ENCODE data around the gene DGCR6. TPM values are rescaled to one million over a fixed set of nuclear protein-coding genes. Genes with fewer than 3 reads are reported as not detected.
"Not testable (repeated sequence)": the region's sequence is repeated elsewhere in the genome, so short reads cannot be mapped to it uniquely, and the experiment has no call there.

DGCR6 gene
- total RNA-seq, 2 donors from 2014 or later = 2.6 to 4.9 TPM

- no peak for ATAC-seq (ENCODE audit: insufficient number of reproducible peaks, low FRiP score, low read depth)
- Histone ChIP-seq H3K4me3 (no peak overlapping the region), H3K9me3 (no peaks in the 10 kb centered on the region), H3K4me1 (ENCODE audit: control insufficient read depth in 1 of 2, low read depth in 2 of 2) (no peaks in the 10 kb centered on the region), H3K27me3 (replicated peaks; ENCODE audit: insufficient read depth) (no peaks in the 10 kb centered on the region), H3K36me3 (no peaks in the 10 kb centered on the region), H3K27ac (no peak overlapping the region)
- TF ChIP-seq CTCF (IDR thresholded peaks at IDR 0.05) = no peak
- DNase-seq (ENCODE audit: low spot score) = no peak
Measured at GRCh38 chr22:18906896-18907295, 776 bp downstream of the DGCR6 start.

GRCh38 chr22:18909556-18909955, 3.4 kb downstream of the DGCR6 start:
- no peak overlapping the region for H3K4me3 ChIP-seq
- ATAC-seq (ENCODE audit: insufficient number of reproducible peaks, low FRiP score, low read depth) (no peak), DNase-seq (ENCODE audit: low spot score) (no peak)
- H3K9me3 ChIP-seq = no peaks in the 10 kb centered on the region
- no peaks in the 10 kb centered on the region for H3K36me3 ChIP-seq
- no peaks in the 10 kb centered on the region for H3K27me3 ChIP-seq (replicated peaks; ENCODE audit: insufficient read depth)
- no peak for TF ChIP-seq CTCF (IDR thresholded peaks at IDR 0.05)
- H3K4me1 ChIP-seq (ENCODE audit: control insufficient read depth in 1 of 2, low read depth in 2 of 2) = no peaks in the 10 kb centered on the region
- H3K27ac ChIP-seq = no peak overlapping the region

- not testable (repeated sequence) for H3K4me3 ChIP-seq; DNase-seq (ENCODE audit: low spot score); H3K27ac ChIP-seq; H3K27me3 ChIP-seq (replicated peaks; ENCODE audit: insufficient read depth); H3K4me1 ChIP-seq (ENCODE audit: control insufficient read depth in 1 of 2, low read depth in 2 of 2); ATAC-seq (ENCODE audit: insufficient number of reproducible peaks, low FRiP score, low read depth); H3K9me3 ChIP-seq; H3K36me3 ChIP-seq
Measured at GRCh38 chr22:18911535-18911934, 5.4 kb downstream of the DGCR6 start.

GRCh38 chr22:18912264-18912946, 6.3 kb downstream of the DGCR6 start:
- ATAC-seq (ENCODE audit: insufficient number of reproducible peaks, low FRiP score, low read depth); H3K27me3 ChIP-seq (replicated peaks; ENCODE audit: insufficient read depth); H3K9me3 ChIP-seq; H3K36me3 ChIP-seq; H3K4me3 ChIP-seq; H3K4me1 ChIP-seq (ENCODE audit: control insufficient read depth in 1 of 2, low read depth in 2 of 2); DNase-seq (ENCODE audit: low spot score); H3K27ac ChIP-seq: not testable (repeated sequence)

- H3K9me3 ChIP-seq = not testable (repeated sequence)
Measured at GRCh38 chr22:18914558-18914957, 8.4 kb downstream of the DGCR6 start.

GRCh38 chr22:18915550-18915949, 9.4 kb downstream of the DGCR6 start:
- H3K27ac ChIP-seq; DNase-seq (ENCODE audit: low spot score); H3K4me3 ChIP-seq; H3K9me3 ChIP-seq; ATAC-seq (ENCODE audit: insufficient number of reproducible peaks, low FRiP score, low read depth); H3K27me3 ChIP-seq (replicated peaks; ENCODE audit: insufficient read depth); H3K4me1 ChIP-seq (ENCODE audit: control insufficient read depth in 1 of 2, low read depth in 2 of 2); H3K36me3 ChIP-seq: not testable (repeated sequence)

More at GRCh38 chr22:18914558-18914957, 8.4 kb downstream of the DGCR6 start:
- H3K4me1 ChIP-seq (ENCODE audit: control insufficient read depth in 1 of 2, low read depth in 2 of 2); H3K4me3 ChIP-seq; H3K27ac ChIP-seq; DNase-seq (ENCODE audit: low spot score); ATAC-seq (ENCODE audit: insufficient number of reproducible peaks, low FRiP score, low read depth); H3K36me3 ChIP-seq; H3K27me3 ChIP-seq (replicated peaks; ENCODE audit: insufficient read depth): not testable (repeated sequence)

GRCh38 chr22:18917818-18918217, 11.7 kb downstream of the DGCR6 start:
- H3K27me3 ChIP-seq (replicated peaks; ENCODE audit: insufficient read depth); H3K27ac ChIP-seq; H3K4me1 ChIP-seq (ENCODE audit: control insufficient read depth in 1 of 2, low read depth in 2 of 2); ATAC-seq (ENCODE audit: insufficient number of reproducible peaks, low FRiP score, low read depth); DNase-seq (ENCODE audit: low spot score); H3K36me3 ChIP-seq; H3K9me3 ChIP-seq; H3K4me3 ChIP-seq: not testable (repeated sequence)

GRCh38 chr22:18920257-18920902, 14.3 kb downstream of the DGCR6 start:
- H3K4me3 ChIP-seq; ATAC-seq (ENCODE audit: insufficient number of reproducible peaks, low FRiP score, low read depth); H3K36me3 ChIP-seq; H3K9me3 ChIP-seq; H3K4me1 ChIP-seq (ENCODE audit: control insufficient read depth in 1 of 2, low read depth in 2 of 2); DNase-seq (ENCODE audit: low spot score); H3K27me3 ChIP-seq (replicated peaks; ENCODE audit: insufficient read depth); H3K27ac ChIP-seq: not testable (repeated sequence)
